ENCODE results near the gene SORCS2. TPM values are rescaled to one million over a fixed set of nuclear protein-coding genes. Genes with fewer than 3 reads are reported as not detected.
A peak's percentile ranks its signal among the peaks of the same experiment; 100 is the strongest.

Gene SORCS2
- total and polyA plus RNA-seq, 8 donors, result 4.6 to 9.7 (median 7.2) TPM

GRCh38 chr4:7757501-7758471 lies 565.4 kb downstream of the SORCS2 start:
- intact Hi-C loops (cut with DNase I), result no loop called here
- H3K4me3 ChIP-seq, result no peak overlapping the region
- DNase-seq (no peak), ATAC-seq (no peak)
- TF ChIP-seq, protein P1, sequence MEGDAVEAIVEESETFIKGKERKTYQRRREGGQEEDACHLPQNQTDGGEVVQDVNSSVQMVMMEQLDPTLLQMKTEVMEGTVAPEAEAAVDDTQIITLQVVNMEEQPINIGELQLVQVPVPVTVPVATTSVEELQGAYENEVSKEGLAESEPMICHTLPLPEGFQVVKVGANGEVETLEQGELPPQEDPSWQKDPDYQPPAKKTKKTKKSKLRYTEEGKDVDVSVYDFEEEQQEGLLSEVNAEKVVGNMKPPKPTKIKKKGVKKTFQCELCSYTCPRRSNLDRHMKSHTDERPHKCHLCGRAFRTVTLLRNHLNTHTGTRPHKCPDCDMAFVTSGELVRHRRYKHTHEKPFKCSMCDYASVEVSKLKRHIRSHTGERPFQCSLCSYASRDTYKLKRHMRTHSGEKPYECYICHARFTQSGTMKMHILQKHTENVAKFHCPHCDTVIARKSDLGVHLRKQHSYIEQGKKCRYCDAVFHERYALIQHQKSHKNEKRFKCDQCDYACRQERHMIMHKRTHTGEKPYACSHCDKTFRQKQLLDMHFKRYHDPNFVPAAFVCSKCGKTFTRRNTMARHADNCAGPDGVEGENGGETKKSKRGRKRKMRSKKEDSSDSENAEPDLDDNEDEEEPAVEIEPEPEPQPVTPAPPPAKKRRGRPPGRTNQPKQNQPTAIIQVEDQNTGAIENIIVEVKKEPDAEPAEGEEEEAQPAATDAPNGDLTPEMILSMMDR (IDR thresholded peaks at IDR 0.05), result no peak
- no peak overlapping the region for H3K27ac ChIP-seq
- H3K4me1 ChIP-seq, result peaks cover 0 to 3% of the 10 kb centered on the region in 2 donors
- no peaks in the 10 kb centered on the region for H3K27me3 ChIP-seq
- H3K9me3 ChIP-seq, result no peaks in the 10 kb centered on the region
- peaks cover 0 to 19% of the 10 kb centered on the region in 2 donors for H3K36me3 ChIP-seq

DNA sequence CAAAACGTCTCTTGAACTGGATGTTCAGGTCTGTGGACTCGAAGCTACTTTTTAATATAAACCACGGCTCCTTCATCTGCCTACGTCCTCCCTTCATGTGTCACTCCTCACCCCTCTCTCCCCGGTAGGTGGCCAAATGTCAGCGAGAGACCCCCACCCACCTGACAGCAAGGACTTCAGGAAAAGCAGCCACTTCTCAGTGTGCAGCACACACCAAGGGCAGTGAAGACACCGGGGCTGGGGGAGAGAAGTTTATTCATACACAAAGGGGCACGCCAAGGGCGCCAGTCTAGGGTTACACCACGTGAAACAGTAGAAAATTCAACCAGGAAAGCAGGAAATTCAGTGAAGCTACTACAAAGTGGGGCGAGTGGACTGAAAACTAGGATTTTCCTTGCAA lies 566.1 kb downstream of the SORCS2 start:
- ATAC-seq (no peak), DNase-seq (no peak)
- Histone ChIP-seq H3K27ac (no peak overlapping the region), H3K36me3 (peaks cover 0 to 26% of the 10 kb centered on the region in 2 donors), H3K27me3 (no peaks in the 10 kb centered on the region), H3K4me1 (peaks cover 0 to 3% of the 10 kb centered on the region in 2 donors), H3K4me3 (no peak overlapping the region), H3K9me3 (no peaks in the 10 kb centered on the region)
- TF ChIP-seq, protein P1 (IDR thresholded peaks at IDR 0.05), result no peak
- intact Hi-C loops (cut with DNase I), result no loop called here

DNA sequence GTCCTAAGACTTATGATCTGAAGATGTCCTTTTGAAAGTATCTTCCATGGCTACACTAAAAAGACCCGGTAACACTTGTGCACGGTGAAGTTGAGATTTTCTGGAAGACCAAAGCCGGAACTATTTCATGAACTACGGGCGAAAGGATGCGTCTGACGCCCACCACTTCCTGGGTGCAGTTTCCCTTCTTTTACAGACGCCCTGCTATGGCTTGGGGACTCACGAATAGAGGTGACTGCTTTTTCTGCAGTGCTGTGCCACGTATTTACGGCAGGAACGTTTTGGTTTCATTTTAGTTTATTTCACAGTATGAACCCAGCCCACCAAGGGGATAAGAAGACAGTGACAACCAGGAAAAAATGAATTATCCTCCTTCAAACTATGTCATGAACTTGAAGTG lies 566.9 kb downstream of the SORCS2 start:
- H3K27ac ChIP-seq, result no peak overlapping the region
- no peak for ATAC-seq
- H3K4me3 ChIP-seq, result no peak overlapping the region
- TF ChIP-seq, protein P1 (IDR thresholded peaks at IDR 0.05), result no peak
- DNase-seq, result no peak
- no peaks in the 10 kb centered on the region for H3K9me3 ChIP-seq
- H3K36me3 ChIP-seq, result peaks cover 0 to 33% of the 10 kb centered on the region in 2 donors
- intact Hi-C loops (cut with DNase I), result no loop called here
- H3K27me3 ChIP-seq, result no peaks in the 10 kb centered on the region
- peaks cover 0 to 3% of the 10 kb centered on the region in 2 donors for H3K4me1 ChIP-seq

DNA sequence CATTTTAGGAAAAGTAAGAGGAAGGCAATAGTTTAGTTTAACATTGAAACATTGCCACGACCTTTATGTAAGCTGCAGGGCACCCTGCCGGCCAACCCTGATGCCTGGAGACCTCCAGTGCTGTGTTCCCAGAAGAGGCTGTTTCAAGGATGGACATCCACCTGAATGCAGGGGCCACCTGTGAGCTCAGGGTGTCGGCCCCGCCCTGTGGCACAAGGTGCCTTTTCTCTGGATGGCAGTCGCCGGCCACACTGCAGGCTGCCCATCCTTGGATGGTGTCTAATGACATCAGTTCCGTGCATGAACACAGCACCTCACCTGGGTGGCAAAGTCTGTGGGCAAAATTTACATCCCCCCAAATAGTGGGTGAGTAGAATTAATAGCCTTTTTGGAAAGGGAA lies 567.3 kb downstream of the SORCS2 start:
- DNase-seq (peak in 1 of 4 donors; percentile 76), ATAC-seq (no peak)
- Histone ChIP-seq H3K9me3 (no peaks in the 10 kb centered on the region), H3K36me3 (peaks cover 0 to 37% of the 10 kb centered on the region in 2 donors), H3K4me1 (peaks cover 0 to 3% of the 10 kb centered on the region in 2 donors), H3K4me3 (no peak overlapping the region), H3K27me3 (no peaks in the 10 kb centered on the region), H3K27ac (no peak overlapping the region)
- TF ChIP-seq, protein P1 (IDR thresholded peaks at IDR 0.05), result no peak
- intact Hi-C loops (cut with DNase I), result no loop called here

DNA sequence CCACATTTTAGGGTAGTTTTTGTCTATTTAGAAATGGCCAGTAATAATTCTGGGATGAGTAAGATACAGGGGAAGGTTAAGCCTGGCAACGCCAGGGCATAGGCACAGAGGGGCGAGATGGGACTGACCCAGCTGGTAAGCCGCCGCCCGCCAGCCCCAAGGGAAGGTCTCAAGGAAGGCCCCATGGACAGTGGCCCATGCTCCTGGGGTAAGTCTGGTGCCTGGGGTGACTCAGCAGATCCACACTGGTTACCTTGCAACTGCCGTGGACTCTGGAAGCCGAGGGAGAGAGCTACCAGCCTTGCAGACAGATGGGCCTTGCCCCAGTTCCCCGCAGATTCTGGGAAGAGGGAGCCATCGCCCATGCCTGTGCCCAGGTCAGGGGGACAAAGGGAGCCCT lies 567.9 kb downstream of the SORCS2 start:
- Histone ChIP-seq H3K9me3 (no peaks in the 10 kb centered on the region), H3K36me3 (peaks cover 0 to 41% of the 10 kb centered on the region in 2 donors), H3K27ac (no peak overlapping the region), H3K27me3 (no peaks in the 10 kb centered on the region), H3K4me1 (peaks cover 0 to 3% of the 10 kb centered on the region in 2 donors), H3K4me3 (no peak overlapping the region)
- DNase-seq (peak in 1 of 4 donors; percentile 65), ATAC-seq (no peak)
- intact Hi-C loops (cut with DNase I), result no loop called here
- TF ChIP-seq, protein P1 (IDR thresholded peaks at IDR 0.05), result no peak

Measured in left lung (tissue), 10 donors.